HG02970 (cell line): Measurements from ENCODE around the gene HJV.
"Not testable (repeated sequence)": the region's sequence is repeated elsewhere in the genome, so short reads cannot be mapped to it uniquely, and the experiment has no call there.

Experiments
- ATAC-seq: cut with Tn5 transposase; IDR thresholded peaks from one replicate; pipeline ENCODE4 v1.9.1; 2021; ENCODE audit warnings: mild to moderate bottlenecking, moderate library complexity, moderate number of reproducible peaks; ENCODE audit not compliant: unreplicated experiment, low FRiP score

Gene HJV

GRCh38 chr1:146021622-146022402 is at the start of gene HJV:
Gene HJV (minus strand): TSS chr1:146021735. CDS start chr1:146020231, 1,504 bp downstream.
- no peak for ATAC-seq

DNA sequence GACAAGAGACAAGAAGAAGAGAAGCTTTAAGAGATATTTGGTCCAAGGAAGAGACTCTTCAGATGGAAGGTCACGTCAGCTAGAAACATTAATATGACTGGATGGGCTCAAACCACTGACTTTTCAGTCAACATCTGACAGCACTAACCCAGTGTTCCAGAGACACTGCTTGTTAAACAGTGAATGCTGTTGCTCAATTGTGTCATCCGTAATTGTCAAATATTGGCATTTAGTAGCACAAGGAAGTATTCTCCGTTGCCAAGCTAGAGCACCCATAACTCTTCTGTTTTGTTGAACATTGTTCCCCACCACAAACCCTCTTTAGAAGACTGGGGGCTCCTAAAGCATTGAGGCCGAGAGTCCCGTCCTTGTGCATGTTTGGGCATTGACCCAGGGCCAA is 37.6 kb upstream of the HJV start:
- ATAC-seq: not testable (repeated sequence)

DNA sequence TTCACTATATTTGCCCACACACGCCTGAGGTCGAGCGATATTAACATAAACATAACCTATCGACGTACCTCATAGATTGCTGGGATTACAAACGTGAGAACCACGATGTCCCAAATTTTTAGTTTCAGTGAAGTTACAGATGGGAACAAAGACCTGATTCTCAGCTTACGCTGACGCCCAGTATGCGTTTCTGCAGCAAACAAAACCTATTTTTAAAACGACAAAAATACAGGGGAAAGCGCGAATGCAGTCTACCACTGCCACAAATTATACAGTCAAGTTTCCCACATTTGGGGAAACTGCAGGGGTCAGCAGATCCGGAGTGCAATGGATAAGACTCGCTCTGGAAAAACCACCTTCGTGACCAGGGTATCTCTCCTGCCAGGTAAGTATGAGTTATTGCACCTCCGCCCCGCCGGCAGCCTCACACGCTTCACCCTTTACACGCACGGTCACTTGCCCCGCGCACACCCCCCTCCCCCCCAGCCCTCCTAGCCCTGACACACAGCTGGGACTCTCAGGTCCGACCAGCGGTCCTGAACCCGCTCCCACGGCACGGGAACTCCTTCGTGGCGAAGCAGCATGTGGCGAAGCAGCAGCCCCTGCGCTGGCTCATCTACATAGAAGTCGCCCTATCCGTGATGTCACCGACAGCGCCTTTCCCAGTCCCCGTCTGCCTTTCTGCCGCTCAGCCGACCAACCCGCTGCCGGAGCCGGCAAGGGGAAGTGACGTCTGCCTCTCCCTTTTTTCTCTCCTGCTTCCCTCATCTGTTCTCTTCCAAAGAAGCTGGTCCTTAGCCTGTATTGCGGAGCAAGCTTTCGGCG is 30.5 kb upstream of the HJV start:
- ATAC-seq: peak; percentile 68

DNA sequence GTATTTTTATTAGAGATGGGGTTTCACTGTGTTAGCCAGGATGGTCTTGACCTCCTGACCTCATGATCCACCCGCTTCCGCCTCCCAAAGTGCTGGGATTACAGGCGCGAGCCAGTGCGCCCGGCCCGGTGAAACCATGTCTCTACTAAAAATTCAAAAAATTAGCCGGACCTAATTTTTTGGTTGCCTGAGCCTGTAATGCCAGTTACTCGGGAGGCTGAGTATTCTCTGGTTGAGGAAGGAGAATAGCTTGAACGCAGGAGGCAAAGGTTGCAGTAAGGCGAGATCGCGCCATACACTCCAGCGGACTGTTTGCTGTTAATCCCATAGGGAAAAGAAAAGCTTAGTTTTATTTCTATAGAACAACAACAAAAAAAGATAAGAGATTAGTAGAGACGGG is 29.9 kb upstream of the HJV start:
- ATAC-seq: no peak

DNA sequence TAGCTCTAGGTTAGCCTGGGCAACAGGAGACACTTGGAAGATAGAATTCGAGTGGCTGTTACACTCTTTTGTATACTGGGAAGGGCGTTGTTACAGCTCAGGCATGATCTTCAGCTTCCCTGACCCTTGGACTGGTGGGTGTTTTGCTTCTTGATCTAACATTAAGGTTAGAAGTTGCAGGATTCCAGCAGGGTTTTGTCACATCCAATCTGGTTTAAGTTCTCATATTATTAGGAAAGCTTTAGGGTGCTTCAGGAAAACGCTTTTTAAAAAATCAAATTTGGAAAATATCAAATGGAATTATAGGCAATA is 29.1 kb upstream of the HJV start:
- ATAC-seq: not testable (repeated sequence)

DNA sequence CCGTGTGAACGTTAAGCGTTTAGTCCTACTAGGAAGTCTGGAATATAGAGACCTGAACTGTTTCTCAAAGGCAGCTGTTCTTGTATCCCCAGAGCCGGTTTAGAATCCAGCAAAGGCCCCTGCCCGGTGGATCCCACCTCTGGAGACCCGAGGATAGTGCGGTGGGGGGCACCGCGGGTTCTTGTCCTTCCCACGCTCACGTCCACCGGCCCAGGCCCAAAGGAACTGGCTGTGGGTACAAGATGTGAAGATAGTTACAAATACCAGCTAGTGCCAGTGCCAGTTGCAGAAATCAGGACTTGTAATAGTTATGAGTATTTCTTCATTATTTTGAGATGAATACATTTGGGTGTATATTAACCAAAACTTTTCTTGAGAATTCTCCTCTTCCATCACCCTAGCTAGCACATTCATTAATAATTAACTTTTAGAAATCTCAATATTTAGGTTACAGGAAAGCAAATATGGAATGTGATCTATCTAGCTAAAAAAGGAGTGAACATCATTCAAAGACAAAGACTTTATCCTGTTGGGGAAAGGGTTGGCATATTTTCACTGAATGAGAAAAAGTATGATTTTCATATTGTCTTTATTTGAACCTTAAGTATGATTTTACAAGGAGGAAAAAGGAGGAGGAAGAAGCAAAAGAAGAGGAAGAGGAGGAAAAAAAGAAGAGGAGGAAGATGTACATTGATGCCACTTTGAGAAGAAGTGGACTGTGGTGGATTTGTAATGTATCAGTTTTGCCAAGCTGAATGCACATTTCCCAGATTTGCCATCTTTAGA is 28.5 kb upstream of the HJV start:
- not testable (repeated sequence) for ATAC-seq

DNA sequence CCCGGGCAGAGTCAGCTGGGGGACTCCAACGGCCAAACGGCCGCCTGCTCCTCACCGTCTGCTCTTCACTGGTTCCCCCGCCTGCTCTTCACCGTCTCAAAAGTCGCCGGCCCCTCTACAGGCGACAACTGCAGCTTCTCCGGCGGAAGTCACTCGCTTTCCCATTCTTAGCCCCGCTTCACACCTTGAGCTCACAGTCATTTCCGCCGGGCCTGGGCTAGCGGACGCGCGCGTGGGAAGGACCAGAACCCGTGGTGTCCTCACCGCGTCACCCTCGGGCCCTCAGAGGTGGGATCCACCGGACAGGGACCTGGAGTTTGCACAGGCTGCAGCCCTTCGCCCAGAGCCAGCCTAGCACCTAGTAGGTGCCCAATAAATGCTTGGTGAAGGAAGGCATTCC is 27.9 kb upstream of the HJV start:
- ATAC-seq: no peak

DNA sequence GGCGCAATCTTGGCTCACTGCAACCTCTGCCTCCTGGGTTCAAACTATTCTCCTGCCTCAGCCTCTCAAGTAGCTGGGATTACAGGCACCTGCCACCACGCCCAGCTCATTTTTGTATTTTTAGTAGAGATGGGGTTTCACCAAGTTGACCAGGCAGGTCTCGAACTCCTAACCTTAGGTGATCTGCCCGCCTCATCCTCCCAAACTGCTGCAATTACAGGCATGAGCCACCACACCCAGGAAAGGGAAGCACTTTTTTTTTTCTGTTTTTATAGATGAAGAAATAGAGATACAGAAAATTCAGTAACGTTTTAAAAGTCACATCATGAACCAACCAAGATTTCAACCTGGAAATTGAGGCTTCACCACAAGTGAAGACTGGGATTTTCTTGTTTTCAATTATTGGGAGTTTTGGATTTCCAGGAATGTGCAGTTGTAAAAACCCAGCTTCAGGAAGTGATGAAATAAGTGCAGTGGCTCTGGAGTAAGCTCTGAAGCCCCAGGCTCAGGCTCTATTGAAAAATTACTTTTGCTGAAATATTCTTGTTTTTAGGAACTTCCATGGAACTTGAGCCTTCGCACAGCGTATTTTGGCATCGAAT is 27.1 kb upstream of the HJV start:
- not testable (repeated sequence) for ATAC-seq

DNA sequence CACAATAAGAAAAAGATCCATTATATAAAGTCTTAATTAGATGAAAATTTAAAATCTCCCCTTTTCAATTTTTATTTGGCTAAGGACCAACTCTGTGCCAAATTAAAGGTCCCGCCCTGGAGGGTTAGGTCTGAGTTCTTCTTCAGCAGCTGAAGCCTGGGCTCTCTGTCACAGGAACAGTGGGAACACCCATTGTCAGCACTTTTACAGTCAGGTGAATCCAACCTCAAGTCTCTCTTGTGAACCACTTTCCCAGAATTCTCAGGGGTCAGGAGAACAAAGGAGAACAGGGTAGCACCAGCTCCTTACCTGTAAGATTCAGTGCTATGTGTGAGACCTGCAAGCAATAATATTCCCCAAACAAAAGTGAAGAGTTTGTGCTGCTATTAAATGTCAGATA is 25.1 kb upstream of the HJV start:
- ATAC-seq: no peak

GRCh38 chr1:146039844-146040194 is 18.3 kb upstream of the HJV start:
- no peak for ATAC-seq

- peak; percentile 32 for ATAC-seq
Observed at GRCh38 chr1:146036965-146037646, 15.6 kb upstream of the HJV start.

DNA sequence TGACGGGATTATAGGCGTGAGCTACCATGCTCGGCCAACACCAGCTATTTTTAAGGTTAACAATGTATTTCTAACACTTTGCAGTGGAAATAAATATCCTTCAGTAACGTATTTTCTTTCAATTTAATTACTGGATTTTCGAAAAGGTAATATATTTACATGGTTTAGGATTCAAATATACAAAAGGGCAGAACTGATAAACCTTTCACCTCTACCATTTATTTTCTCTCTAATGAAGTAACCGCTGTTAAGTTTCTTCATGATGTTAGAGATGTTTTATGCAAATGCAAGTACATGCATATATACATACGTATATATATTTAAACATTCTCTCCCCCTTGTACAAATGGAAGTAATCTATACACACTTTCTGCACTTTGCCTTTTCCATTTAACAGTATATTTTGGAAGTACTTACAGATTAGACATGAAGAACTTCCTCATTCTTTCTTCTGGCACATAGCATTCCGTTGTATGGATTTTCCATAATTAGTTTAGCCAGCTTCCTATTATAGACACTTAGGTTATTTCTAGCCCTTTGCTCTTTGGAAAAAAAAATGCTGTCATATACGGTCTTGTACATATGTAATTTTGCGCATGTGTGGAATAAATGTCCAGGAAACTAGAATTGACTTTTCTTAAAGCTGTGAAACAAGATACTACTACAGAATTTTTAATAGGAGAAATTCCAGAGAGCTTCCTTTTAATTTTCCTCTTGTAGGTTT is 14.9 kb upstream of the HJV start:
- ATAC-seq: no peak

DNA sequence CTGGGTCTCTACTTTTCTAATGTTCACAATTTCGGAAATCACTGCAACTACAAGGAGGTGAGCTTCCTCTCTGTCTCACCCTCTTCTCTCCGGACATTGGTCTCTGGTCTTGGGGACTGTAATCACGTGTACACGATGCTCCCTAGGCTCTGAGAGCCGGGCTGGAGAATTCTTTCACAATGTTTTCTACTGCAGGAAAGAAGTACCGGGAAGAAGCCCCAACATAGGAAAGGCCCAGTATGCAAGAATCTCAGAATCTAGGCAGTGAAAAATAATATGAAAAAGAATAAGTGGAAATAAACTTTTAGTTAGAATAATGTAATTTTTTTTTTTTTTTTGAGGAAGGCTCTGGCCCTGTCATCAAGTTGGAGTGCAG is 13.5 kb upstream of the HJV start:
- no peak for ATAC-seq

DNA sequence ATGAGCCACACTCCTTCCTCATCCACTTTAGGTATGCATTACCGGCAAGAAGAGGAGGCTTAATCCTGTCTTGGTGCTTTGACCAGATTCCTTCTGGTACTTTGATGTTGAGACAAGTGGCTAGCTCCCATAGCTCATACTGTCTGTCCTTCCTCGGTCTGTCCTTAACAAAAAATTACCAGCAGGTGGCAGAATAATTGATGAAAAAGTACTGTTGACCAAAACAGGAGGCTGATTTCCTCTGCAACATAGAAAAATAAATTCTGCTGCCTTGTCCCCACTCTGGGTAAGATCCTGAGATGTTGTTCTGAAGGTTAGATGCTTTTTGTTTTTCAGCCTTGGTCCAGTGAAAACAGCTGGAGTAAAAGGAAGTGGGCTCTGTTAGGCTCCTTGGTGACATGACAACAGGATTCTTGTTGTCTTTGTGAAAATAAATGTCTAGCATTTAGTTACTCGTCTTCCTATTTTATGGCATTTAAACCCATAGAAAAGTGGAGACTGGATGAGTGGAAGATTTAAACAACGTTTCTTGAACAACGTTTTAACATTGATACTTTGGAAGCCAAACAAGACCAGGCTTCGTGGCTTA is 11.2 kb upstream of the HJV start:
- no peak for ATAC-seq

- ATAC-seq: no peak
Observed at GRCh38 chr1:146031476-146031875, 9.9 kb upstream of the HJV start.

- ATAC-seq: no peak
Observed at GRCh38 chr1:146029117-146029516, 7.6 kb upstream of the HJV start.

DNA sequence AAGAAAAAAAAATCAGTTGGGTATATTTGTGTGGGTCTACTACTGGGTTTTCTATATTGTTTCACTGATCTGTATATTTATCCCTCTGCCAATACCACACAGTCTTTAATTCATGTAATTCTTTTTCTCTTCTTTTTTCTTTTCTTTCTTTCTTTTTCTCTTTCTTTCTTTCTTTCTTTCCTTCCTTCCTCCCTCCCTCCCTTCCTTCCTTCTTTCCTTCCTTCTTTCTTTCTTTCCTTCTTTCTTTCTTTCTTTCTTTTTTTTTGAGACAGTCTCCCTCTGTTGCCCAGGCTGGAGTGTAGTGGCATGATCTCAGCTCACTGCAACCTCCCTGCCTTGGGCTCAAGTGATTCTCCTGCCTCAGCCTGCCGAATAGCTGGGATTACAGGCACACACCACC is 5.1 kb upstream of the HJV start:
- ATAC-seq: not testable (repeated sequence)

GRCh38 chr1:146025787-146026495 is 4.4 kb upstream of the HJV start:
- ATAC-seq: not testable (repeated sequence)
